Femur (tissue), 1 donor: Measurements from ENCODE around the gene CCDC146.
"Not testable (repeated sequence)": the region's sequence is repeated elsewhere in the genome, so short reads cannot be mapped to it uniquely, and the experiment has no call there.

ENCODE experiments used
- DNase-seq: peaks from one replicate; pipeline ENCODE4 v3.0.0-alpha.2; 2017

Gene CCDC146

GRCh38 chr7:77121860-77122681 is at the start of gene CCDC146:
Gene CCDC146, plus strand, starts transcription at chr7:77122615. Its CDS starts 45,054 bp downstream, at chr7:77167669.
- DNase-seq = peak; percentile 97

GRCh38 chr7:77074786-77075396 is 47.5 kb upstream of the CCDC146 start:
- DNase-seq = not testable (repeated sequence)

- not testable (repeated sequence) for DNase-seq
Observed at GRCh38 chr7:77077060-77077459, 45.4 kb upstream of the CCDC146 start.

- not testable (repeated sequence) for DNase-seq
Observed at GRCh38 chr7:77079112-77079511, 43.3 kb upstream of the CCDC146 start.

GRCh38 chr7:77079624-77080023 is 42.8 kb upstream of the CCDC146 start:
- not testable (repeated sequence) for DNase-seq

- DNase-seq = not testable (repeated sequence)
Observed at GRCh38 chr7:77080236-77080635, 42.2 kb upstream of the CCDC146 start.

- DNase-seq = not testable (repeated sequence)
Observed at GRCh38 chr7:77082192-77082591, 40.2 kb upstream of the CCDC146 start.

GRCh38 chr7:77092301-77092700 is 30.1 kb upstream of the CCDC146 start:
- DNase-seq = not testable (repeated sequence)

GRCh38 chr7:77100501-77100900 is 21.9 kb upstream of the CCDC146 start:
- DNase-seq = not testable (repeated sequence)

- DNase-seq = not testable (repeated sequence)
Observed at GRCh38 chr7:77101187-77101586, 21.2 kb upstream of the CCDC146 start.

- not testable (repeated sequence) for DNase-seq
Observed at GRCh38 chr7:77102671-77103070, 19.7 kb upstream of the CCDC146 start.

GRCh38 chr7:77105904-77106303 is 16.5 kb upstream of the CCDC146 start:
- not testable (repeated sequence) for DNase-seq

GRCh38 chr7:77107659-77108058 is 14.8 kb upstream of the CCDC146 start:
- DNase-seq = not testable (repeated sequence)

- not testable (repeated sequence) for DNase-seq
Observed at GRCh38 chr7:77108362-77108761, 14.1 kb upstream of the CCDC146 start.

- DNase-seq = not testable (repeated sequence)
Observed at GRCh38 chr7:77112719-77113306, 9.6 kb upstream of the CCDC146 start.

- DNase-seq = not testable (repeated sequence)
Observed at GRCh38 chr7:77125486-77125885, 3.1 kb downstream of the CCDC146 start.

GRCh38 chr7:77127009-77127408 is 4.6 kb downstream of the CCDC146 start:
- peak; percentile 26 for DNase-seq

- DNase-seq = not testable (repeated sequence)
Observed at GRCh38 chr7:77128582-77129410, 6.4 kb downstream of the CCDC146 start.

GRCh38 chr7:77131781-77132180 is 9.4 kb downstream of the CCDC146 start:
- not testable (repeated sequence) for DNase-seq

GRCh38 chr7:77138668-77139067 is 16.3 kb downstream of the CCDC146 start:
- not testable (repeated sequence) for DNase-seq

GRCh38 chr7:77140291-77140690 is 17.9 kb downstream of the CCDC146 start:
- DNase-seq = not testable (repeated sequence)

GRCh38 chr7:77152232-77152631 is 29.8 kb downstream of the CCDC146 start:
- not testable (repeated sequence) for DNase-seq
